Caco-2 (cell line): ENCODE results near the gene MDN1. TPM values are rescaled to one million over a fixed set of nuclear protein-coding genes. Genes with fewer than 3 reads are reported as not detected.

Experiments
- BruUV-seq: library from RNA; stranded (reverse); fragments of 400-500 nt; replicated peaks from 2 replicates; lab custom pipeline; 2021; lab: Mats Ljungman, UMichigan
- CTCF ChIA-PET: fragments of 300-600 bp; sonication (Branson Sonifier 250); formaldehyde crosslinking; loops from one replicate; lab custom pipeline; 2022; ENCODE audit warnings: antibody characterized with exemption; lab: Charles Lee
- POLR2A ChIA-PET: fragments of 300-600 bp; sonication (Branson Sonifier 250); formaldehyde crosslinking; loops from one replicate; lab custom pipeline; 2022; ENCODE audit warnings: antibody characterized with exemption; lab: Charles Lee
- DNase-seq, 2 experiments: peaks; one replicate each; pipeline versions ENCODE4 v3.0.0 to v3.0.0-alpha.2; 2020 to 2022
- H3K27me3 ChIP-seq: replicated peaks from 2 replicates; pipeline ENCODE4 v1.6.0; 2011; ENCODE audit warnings: low read length; ENCODE audit not compliant: control insufficient read depth, insufficient read depth
- H3K36me3 ChIP-seq: 2 replicates; pipeline ENCODE4 v1.5.1; 2011; ENCODE audit warnings: low read length; ENCODE audit not compliant: control insufficient read depth, insufficient read depth
- H3K4me1 ChIP-seq: fragments of 250-450 bp; sonication (Bioruptor Pico); 2 replicates; pipeline ENCODE4 v1.5.1; 2020; ENCODE audit warnings: mild to moderate bottlenecking
- H3K4me3 ChIP-seq: 2 replicates; pipeline ENCODE4 v1.5.1; 2011; ENCODE audit warnings: low read depth, mild to moderate bottlenecking, control low read depth, low read length
- H3K9me3 ChIP-seq: fragments of 250-450 bp; sonication (Bioruptor Pico); 2 replicates; pipeline ENCODE4 v1.5.1; 2020; ENCODE audit warnings: mild to moderate bottlenecking, moderate library complexity
- H3K27ac Mint-ChIP-seq: one replicate; pipeline ENCODE4 v1.8.0; 2022; ENCODE audit warnings: mixed read lengths; ENCODE audit not compliant: unreplicated experiment
- H3K27me3 Mint-ChIP-seq: one replicate; pipeline ENCODE4 v1.8.0; 2022; ENCODE audit warnings: mixed read lengths; ENCODE audit not compliant: insufficient read depth, unreplicated experiment
- H3K36me3 Mint-ChIP-seq: one replicate; pipeline ENCODE4 v1.8.0; 2022; ENCODE audit warnings: mild to moderate bottlenecking, mixed read lengths; ENCODE audit not compliant: insufficient read depth, unreplicated experiment
- H3K4me1 Mint-ChIP-seq: one replicate; pipeline ENCODE4 v1.8.0; 2022; ENCODE audit warnings: low read depth, mixed read lengths; ENCODE audit not compliant: unreplicated experiment
- H3K4me3 Mint-ChIP-seq: one replicate; pipeline ENCODE4 v1.8.0; 2022; ENCODE audit warnings: mild to moderate bottlenecking, moderate library complexity, mixed read lengths; ENCODE audit not compliant: unreplicated experiment
- H3K9me3 Mint-ChIP-seq: one replicate; pipeline ENCODE4 v1.8.0; 2022; ENCODE audit warnings: mixed read lengths; ENCODE audit not compliant: unreplicated experiment
- CTCF ChIP-seq, 2 experiments: fragments of 200-600 bp in 1 of 2; IDR thresholded peaks; 1 replicate in 1 of 2; 2 replicates in 1 of 2; pipeline versions ENCODE4 v1.5.1 to v1.8.0; 2011 to 2022; ENCODE audit warnings: antibody characterized with exemption in 1 of 2, control low read depth in 1 of 2, inconsistent platforms in 1 of 2, low read depth in 1 of 2, low read length in 1 of 2, mild to moderate bottlenecking in 1 of 2, moderate library complexity in 1 of 2; ENCODE audit not compliant: insufficient read depth in 1 of 2, severe bottlenecking in 1 of 2, unreplicated experiment in 1 of 2
- intact Hi-C: fragments of 100-400 bp; cut with micrococcal nuclease; formaldehyde crosslinking; loops from one replicate; pipeline ENCODE4 v1.10.0; 2022; ENCODE audit not compliant: unreplicated experiment
- total RNA-seq: library from RNA; stranded (reverse); gene quantifications from 2 replicates; pipeline ENCODE4 v1.2.3, GENCODE V29; 2022

MDN1 gene
- total RNA-seq, 1 experiment from 2014 or later: 49.0 TPM

DNA sequence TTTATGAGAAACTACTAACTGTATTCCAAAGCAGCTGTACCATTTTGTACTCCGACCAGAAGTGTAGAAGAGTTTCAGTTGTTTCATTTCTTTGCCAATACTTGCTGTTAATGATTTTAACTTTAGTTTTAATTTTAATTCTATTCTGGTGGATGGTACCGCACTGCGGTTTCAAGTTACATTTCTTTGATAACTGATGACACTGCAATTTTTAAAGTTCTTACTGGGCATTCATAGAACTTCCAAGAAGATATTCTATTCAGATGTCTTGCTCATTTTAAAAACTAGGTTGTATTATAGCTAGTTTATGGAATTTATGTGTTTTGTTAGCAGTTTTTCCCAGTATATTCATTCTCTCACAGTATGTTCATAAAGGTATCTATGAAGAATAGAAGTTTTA lies 117.2 kb downstream of the MDN1 start:
- Mint-ChIP-seq H3K4me3 (no peak overlapping the region), H3K36me3 (peaks cover 80% of the 10 kb centered on the region), H3K4me1 (no peaks in the 10 kb centered on the region), H3K9me3 (no peaks in the 10 kb centered on the region), H3K27me3 (no peaks in the 10 kb centered on the region), H3K27ac (no peak overlapping the region)
- intact Hi-C loops: no loop called here
- H3K4me1 ChIP-seq: no peaks in the 10 kb centered on the region
- BruUV-seq: no TSS peak
- CTCF ChIA-PET: no interaction called here
- POLR2A ChIA-PET: no interaction called here
- TF ChIP-seq CTCF (IDR thresholded peaks at IDR 0.05; ENCODE audit: insufficient read depth in 1 of 2, low read depth in 1 of 2, low read length in 1 of 2, severe bottlenecking in 1 of 2, unreplicated experiment in 1 of 2): no peak
- no peak for DNase-seq
- H3K36me3 ChIP-seq: no peaks in the 10 kb centered on the region
- no peaks in the 10 kb centered on the region for H3K9me3 ChIP-seq
- no peak overlapping the region for H3K4me3 ChIP-seq
- no peaks in the 10 kb centered on the region for H3K27me3 ChIP-seq

GRCh38 chr6:89695667-89696066 lies 123.9 kb downstream of the MDN1 start:
- POLR2A ChIA-PET: no interaction called here
- no TSS peak for BruUV-seq
- Histone ChIP-seq H3K9me3 (no peaks in the 10 kb centered on the region), H3K27me3 (no peaks in the 10 kb centered on the region), H3K4me1 (no peaks in the 10 kb centered on the region), H3K36me3 (no peaks in the 10 kb centered on the region; the same call in 1 of the 2 replicates), H3K4me3 (no peak overlapping the region)
- Mint-ChIP-seq H3K27me3 (no peaks in the 10 kb centered on the region), H3K4me3 (no peak overlapping the region), H3K27ac (no peak overlapping the region), H3K9me3 (no peaks in the 10 kb centered on the region), H3K36me3 (peaks cover 76% of the 10 kb centered on the region), H3K4me1 (no peaks in the 10 kb centered on the region)
- DNase-seq: no peak
- intact Hi-C loops: no loop called here
- CTCF ChIA-PET: no interaction called here
- TF ChIP-seq CTCF (IDR thresholded peaks at IDR 0.05; ENCODE audit: insufficient read depth in 1 of 2, low read depth in 1 of 2, low read length in 1 of 2, severe bottlenecking in 1 of 2, unreplicated experiment in 1 of 2): no peak

GRCh38 chr6:89694428-89694827 lies 125.2 kb downstream of the MDN1 start:
- Mint-ChIP-seq H3K27ac (no peak overlapping the region), H3K4me1 (no peaks in the 10 kb centered on the region), H3K9me3 (no peaks in the 10 kb centered on the region), H3K36me3 (peaks cover 70% of the 10 kb centered on the region), H3K4me3 (no peak overlapping the region), H3K27me3 (no peaks in the 10 kb centered on the region)
- POLR2A ChIA-PET: no interaction called here
- Histone ChIP-seq H3K9me3 (no peaks in the 10 kb centered on the region), H3K27me3 (no peaks in the 10 kb centered on the region), H3K4me1 (no peaks in the 10 kb centered on the region), H3K4me3 (no peak overlapping the region), H3K36me3 (peaks cover 3% of the 10 kb centered on the region)
- BruUV-seq: no TSS peak
- CTCF ChIA-PET: no interaction called here
- no peak for TF ChIP-seq CTCF (IDR thresholded peaks at IDR 0.05; ENCODE audit: insufficient read depth in 1 of 2, low read depth in 1 of 2, low read length in 1 of 2, severe bottlenecking in 1 of 2, unreplicated experiment in 1 of 2)
- intact Hi-C loops: no loop called here
- DNase-seq: no peak
